Measurements from ENCODE around the gene SSTR1.
A peak's percentile ranks its signal among the peaks of the same experiment; 100 is the strongest.

Gene SSTR1

DNA sequence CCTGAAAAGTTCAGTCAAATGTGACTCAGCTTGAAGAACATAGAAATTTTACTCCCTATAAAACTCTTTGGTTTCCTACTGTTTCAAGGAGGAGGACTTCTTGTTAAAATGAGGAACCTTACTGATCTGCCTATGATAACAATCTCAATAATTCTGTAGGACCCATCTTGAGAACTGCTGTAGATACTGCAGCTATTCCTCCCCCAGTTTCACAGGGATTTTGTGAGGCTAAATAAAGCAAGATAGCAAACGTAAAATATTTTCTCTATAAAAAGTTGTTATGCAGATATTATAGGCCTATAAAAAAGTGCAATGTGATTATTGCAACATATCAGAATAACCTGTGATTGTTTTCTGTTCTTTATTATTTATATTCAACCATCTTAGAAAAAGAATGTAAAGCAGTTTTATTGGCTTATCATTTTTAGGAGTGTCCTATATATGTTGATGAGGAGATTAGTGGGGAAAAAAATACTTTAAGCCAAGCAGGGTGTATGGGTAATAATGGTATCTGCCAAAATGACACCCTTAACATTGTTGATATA is 36.1 kb downstream of the SSTR1 start:
- DNase-seq = no peak

GRCh38 chr14:38248321-38249028 is 40.8 kb downstream of the SSTR1 start:
- peak; percentile 41 for DNase-seq

DNA sequence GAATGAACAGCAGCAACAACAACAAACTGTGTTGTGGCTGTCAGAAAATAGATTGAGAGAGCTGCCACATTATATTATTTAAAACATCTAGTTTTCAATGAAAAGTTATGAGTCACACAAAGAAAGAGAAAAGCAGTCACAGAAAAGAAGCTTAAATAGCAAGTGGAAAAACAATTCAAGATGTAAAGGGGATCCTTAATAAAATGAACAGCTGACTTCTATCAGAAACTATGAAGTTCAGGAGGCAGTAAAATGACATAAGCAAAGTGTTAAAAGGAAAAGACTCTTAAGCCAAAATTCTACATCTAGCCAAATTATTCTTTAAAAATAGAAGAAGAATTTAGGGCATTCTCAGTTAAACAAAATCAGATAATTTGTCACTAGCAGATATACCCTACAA is 42.6 kb downstream of the SSTR1 start:
- DNase-seq = no peak

DNA sequence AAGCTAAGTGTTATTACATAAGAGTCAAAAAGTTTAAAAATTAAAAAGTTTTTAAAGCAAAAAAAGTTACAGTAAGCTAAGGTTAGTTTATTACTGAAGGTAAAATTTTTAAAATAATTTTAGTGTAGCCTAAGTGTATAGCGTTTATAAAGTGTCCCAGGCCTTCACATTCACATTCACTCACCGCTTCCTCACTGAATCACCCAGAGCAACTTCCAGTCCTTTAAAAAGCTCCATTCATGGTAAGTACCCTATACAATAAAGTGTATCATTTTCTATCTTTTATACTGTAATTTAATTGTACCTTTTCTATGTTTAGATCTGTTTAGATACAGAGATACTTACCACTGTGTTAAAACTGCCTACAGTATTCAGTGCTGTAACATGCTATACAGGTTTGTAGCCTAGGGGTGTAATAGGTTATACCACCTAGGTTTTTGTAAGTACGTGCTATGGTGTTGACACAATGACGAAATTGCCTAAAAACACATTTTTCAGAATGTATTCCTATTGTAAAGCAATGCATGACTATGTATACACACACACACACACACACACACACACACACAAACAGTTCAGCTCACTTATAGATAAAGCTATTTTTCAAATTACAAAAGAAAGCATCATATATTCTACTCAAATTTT is 44.5 kb downstream of the SSTR1 start:
- peak; percentile 95 for DNase-seq

GRCh38 chr14:38253676-38254075 is 46.0 kb downstream of the SSTR1 start:
- DNase-seq = peak; percentile 70

DNA sequence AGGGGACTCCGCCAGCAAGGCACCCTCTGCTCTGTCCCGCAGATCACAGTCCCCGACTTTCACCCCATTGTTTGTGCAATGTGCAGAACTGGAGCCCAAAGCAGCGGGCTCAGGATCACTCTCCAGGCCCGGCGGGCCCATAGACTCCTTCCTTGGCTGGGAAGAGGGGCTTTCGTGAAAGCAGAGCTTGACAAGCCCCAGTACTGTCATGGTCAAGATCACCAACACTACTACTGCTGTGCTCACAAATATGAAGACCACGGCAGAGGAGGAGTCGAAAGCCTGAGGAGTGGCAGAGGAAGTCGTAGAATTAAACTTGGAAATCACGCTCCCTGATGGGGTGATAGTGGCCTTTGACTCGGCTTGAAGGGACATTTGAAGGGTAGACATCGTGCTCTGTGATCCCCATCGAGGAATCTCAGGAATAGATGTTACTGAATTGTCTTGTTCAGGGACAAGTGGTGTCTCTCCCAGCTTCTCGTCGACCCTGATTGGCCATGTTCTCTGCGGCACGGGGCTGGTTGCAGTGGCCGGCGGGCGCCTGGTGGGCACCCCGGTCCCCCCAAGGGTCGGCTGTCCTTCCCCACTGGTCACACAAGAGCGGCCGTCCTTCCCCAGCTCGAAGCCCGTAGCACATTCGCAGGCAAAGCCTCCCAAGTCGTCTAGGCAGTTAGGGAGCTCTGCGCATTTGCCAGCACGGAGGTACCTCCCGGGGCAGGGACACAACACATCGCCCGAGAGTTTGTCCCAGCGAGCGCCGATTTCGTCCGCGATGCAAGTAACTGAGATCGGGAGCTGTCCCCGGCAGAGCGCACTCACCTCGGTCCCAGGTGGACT is 47.1 kb downstream of the SSTR1 start:
- no peak for DNase-seq

- DNase-seq = no peak
Measured at GRCh38 chr14:38255408-38255672, 47.6 kb downstream of the SSTR1 start.

GRCh38 chr14:38255673-38256532 is 48.2 kb downstream of the SSTR1 start, which contains the start of gene CLEC14A:
Gene CLEC14A (minus strand): TSS chr14:38256093. CDS start chr14:38256022, 71 bp downstream.
- no peak for DNase-seq

DNA sequence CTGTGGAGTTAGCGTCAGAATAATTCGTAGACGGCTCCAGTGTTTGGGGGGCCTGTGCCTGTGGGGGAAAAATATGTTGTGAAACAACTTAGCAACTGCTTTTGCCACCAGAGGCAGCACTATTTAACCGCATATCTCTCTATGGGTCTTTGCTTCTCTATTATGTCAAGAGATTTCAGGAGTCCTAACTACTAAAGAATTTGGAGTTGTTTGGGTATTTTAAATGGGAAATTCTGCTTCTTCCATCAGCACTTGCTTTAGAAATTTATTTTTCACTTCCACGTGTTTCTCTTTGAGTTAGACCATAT is 48.8 kb downstream of the SSTR1 start:
- DNase-seq = no peak

DNA sequence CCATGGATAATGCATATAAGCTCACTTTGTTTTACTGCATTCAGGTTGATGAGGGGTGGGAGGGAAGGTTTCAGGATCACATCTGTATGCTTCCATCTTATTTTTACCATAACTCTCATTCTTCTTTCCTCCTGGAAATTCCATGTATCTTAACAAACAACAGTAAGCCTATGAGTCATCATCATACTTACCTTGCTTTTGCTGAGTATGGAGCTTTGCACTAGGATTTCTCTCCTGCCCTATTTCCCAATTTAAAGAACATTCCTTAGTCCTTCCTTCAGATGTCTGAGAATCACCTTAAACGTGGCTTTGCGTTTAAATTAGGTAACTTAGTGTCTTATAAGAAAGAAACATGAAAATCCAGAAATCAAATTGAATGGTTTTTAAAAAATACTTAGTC is 49.8 kb downstream of the SSTR1 start:
- DNase-seq = peak; percentile 31

- DNase-seq = no peak
Measured at GRCh38 chr14:38261620-38262019, 53.9 kb downstream of the SSTR1 start.

Measured in NCI-H69 (cell line).